ENCODE measurements around the gene HEYL. TPM values are rescaled to one million over a fixed set of nuclear protein-coding genes. Genes with fewer than 3 reads are reported as not detected.
"Not testable (repeated sequence)": the region's sequence is repeated elsewhere in the genome, so short reads cannot be mapped to it uniquely, and the experiment has no call there.

Gene HEYL
- polyA plus RNA-seq, 2 donors: 0.37 to 0.45 TPM

- not testable (repeated sequence) for H3K4me3 ChIP-seq (ENCODE audit: low read depth in 1 of 2, low read length in 2 of 2); H3K27me3 ChIP-seq (ENCODE audit: control insufficient read depth in 1 of 2, insufficient read depth in 2 of 2, low read length in 2 of 2); H3K9me3 ChIP-seq (ENCODE audit: control insufficient read depth in 2 of 2, insufficient read depth in 1 of 2, low read depth in 1 of 2, low read length in 1 of 2); H3K27ac ChIP-seq (ENCODE audit: low read depth in 2 of 2, low read length in 1 of 2); H3K36me3 ChIP-seq (ENCODE audit: control insufficient read depth in 2 of 2, insufficient read depth in 2 of 2, low read length in 1 of 2); H3K4me1 ChIP-seq (ENCODE audit: control insufficient read depth in 2 of 2, insufficient read depth in 2 of 2, low read length in 1 of 2)
- WGBS, 2 donors: 78 to 84% methylated on average over 3 of the region's 3 CpGs
Observed at GRCh38 chr1:39603677-39604076, 35.8 kb downstream of the HEYL start.

DNA sequence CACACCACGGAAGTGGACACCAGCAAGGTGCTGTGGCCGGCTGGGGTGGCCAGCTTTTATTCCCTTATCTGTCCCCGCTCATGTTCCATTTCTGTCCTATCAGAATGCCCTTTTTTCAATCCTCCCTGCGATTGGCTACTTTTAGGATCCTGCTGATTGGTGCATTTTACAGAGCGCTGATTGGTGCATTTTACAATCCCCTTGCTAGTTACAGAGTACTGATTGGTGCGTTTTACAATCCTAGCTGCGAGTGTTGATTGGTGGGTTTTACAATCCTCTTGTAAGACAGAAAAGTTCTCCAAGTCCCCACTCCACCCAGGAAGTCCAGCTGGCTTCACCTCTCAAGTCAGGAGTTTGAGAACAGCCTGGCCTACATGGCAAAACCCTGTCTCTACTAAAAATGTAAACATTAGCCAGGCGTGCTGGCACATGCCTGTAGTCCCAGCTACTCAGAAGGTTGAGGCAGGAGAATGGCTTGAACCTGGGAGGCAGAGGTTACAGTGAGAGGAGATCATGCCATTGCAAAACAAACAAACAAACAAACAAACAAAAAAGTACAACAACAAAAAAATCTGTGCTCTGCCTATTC, 37.7 kb downstream of the HEYL start:
- H3K27me3 ChIP-seq (ENCODE audit: control insufficient read depth in 1 of 2, insufficient read depth in 2 of 2, low read length in 2 of 2); H3K4me1 ChIP-seq (ENCODE audit: control insufficient read depth in 2 of 2, insufficient read depth in 2 of 2, low read length in 1 of 2); H3K4me3 ChIP-seq (ENCODE audit: low read depth in 1 of 2, low read length in 2 of 2); H3K27ac ChIP-seq (ENCODE audit: low read depth in 2 of 2, low read length in 1 of 2); H3K36me3 ChIP-seq (ENCODE audit: control insufficient read depth in 2 of 2, insufficient read depth in 2 of 2, low read length in 1 of 2); H3K9me3 ChIP-seq (ENCODE audit: control insufficient read depth in 2 of 2, insufficient read depth in 1 of 2, low read depth in 1 of 2, low read length in 1 of 2): not testable (repeated sequence)
- 91 to 92% methylated on average over 8 of the region's 8 CpGs for WGBS, 2 donors

DNA sequence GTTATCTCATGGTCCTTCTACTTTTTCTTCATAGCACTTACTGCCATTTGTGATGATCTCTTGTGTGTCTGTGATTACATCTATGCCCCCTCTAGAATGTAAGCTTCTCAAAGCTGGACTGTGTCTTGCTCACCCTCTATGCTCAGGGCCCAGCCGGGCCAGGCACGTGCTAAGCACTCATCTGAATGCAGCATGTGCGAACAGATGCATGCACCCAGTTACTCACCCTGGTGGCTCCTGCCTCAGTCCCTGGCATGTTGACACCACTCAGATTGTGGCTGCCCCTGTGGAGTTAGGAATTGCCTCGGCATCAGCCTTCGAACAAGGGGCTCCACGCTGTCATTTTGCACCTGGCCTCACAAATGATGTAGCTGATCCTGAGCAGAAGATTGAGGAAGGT, 43.3 kb downstream of the HEYL start:
- Histone ChIP-seq H3K36me3 (ENCODE audit: control insufficient read depth in 2 of 2, insufficient read depth in 2 of 2, low read length in 1 of 2) (no peaks in the 10 kb centered on the region), H3K4me3 (ENCODE audit: low read depth in 1 of 2, low read length in 2 of 2) (no peak overlapping the region), H3K9me3 (ENCODE audit: control insufficient read depth in 2 of 2, insufficient read depth in 1 of 2, low read depth in 1 of 2, low read length in 1 of 2) (no peaks in the 10 kb centered on the region), H3K4me1 (ENCODE audit: control insufficient read depth in 2 of 2, insufficient read depth in 2 of 2, low read length in 1 of 2) (no peaks in the 10 kb centered on the region), H3K27ac (ENCODE audit: low read depth in 2 of 2, low read length in 1 of 2) (no peak overlapping the region), H3K27me3 (ENCODE audit: control insufficient read depth in 1 of 2, insufficient read depth in 2 of 2, low read length in 2 of 2) (no peaks in the 10 kb centered on the region)
- 86% methylated on average over 6 of the region's 6 CpGs for WGBS, 2 donors

- Histone ChIP-seq H3K27me3 (ENCODE audit: control insufficient read depth in 1 of 2, insufficient read depth in 2 of 2, low read length in 2 of 2) (no peaks in the 10 kb centered on the region), H3K4me3 (ENCODE audit: low read depth in 1 of 2, low read length in 2 of 2) (no peak overlapping the region), H3K4me1 (ENCODE audit: control insufficient read depth in 2 of 2, insufficient read depth in 2 of 2, low read length in 1 of 2) (no peaks in the 10 kb centered on the region), H3K9me3 (ENCODE audit: control insufficient read depth in 2 of 2, insufficient read depth in 1 of 2, low read depth in 1 of 2, low read length in 1 of 2) (no peaks in the 10 kb centered on the region), H3K36me3 (ENCODE audit: control insufficient read depth in 2 of 2, insufficient read depth in 2 of 2, low read length in 1 of 2) (no peaks in the 10 kb centered on the region), H3K27ac (ENCODE audit: low read depth in 2 of 2, low read length in 1 of 2) (no peak overlapping the region)
- WGBS, 2 donors: 98 to 100% methylated on average over 4 of the region's 4 CpGs
Observed at GRCh38 chr1:39593386-39593785, 46.1 kb downstream of the HEYL start.

GRCh38 chr1:39592069-39592468, 47.4 kb downstream of the HEYL start:
- Histone ChIP-seq H3K36me3 (ENCODE audit: control insufficient read depth in 2 of 2, insufficient read depth in 2 of 2, low read length in 1 of 2) (no peaks in the 10 kb centered on the region), H3K9me3 (ENCODE audit: control insufficient read depth in 2 of 2, insufficient read depth in 1 of 2, low read depth in 1 of 2, low read length in 1 of 2) (no peaks in the 10 kb centered on the region), H3K4me1 (ENCODE audit: control insufficient read depth in 2 of 2, insufficient read depth in 2 of 2, low read length in 1 of 2) (no peaks in the 10 kb centered on the region), H3K4me3 (ENCODE audit: low read depth in 1 of 2, low read length in 2 of 2) (no peak overlapping the region), H3K27ac (ENCODE audit: low read depth in 2 of 2, low read length in 1 of 2) (no peak overlapping the region), H3K27me3 (ENCODE audit: control insufficient read depth in 1 of 2, insufficient read depth in 2 of 2, low read length in 2 of 2) (no peaks in the 10 kb centered on the region)
- WGBS, 2 donors: 70 to 73% methylated on average over 4 of the region's 4 CpGs

- Histone ChIP-seq H3K27ac (ENCODE audit: low read depth in 2 of 2, low read length in 1 of 2) (no peak overlapping the region), H3K27me3 (ENCODE audit: control insufficient read depth in 1 of 2, insufficient read depth in 2 of 2, low read length in 2 of 2) (no peaks in the 10 kb centered on the region), H3K36me3 (ENCODE audit: control insufficient read depth in 2 of 2, insufficient read depth in 2 of 2, low read length in 1 of 2) (no peaks in the 10 kb centered on the region), H3K9me3 (ENCODE audit: control insufficient read depth in 2 of 2, insufficient read depth in 1 of 2, low read depth in 1 of 2, low read length in 1 of 2) (no peaks in the 10 kb centered on the region), H3K4me3 (ENCODE audit: low read depth in 1 of 2, low read length in 2 of 2) (no peak overlapping the region), H3K4me1 (ENCODE audit: control insufficient read depth in 2 of 2, insufficient read depth in 2 of 2, low read length in 1 of 2) (no peaks in the 10 kb centered on the region)
- WGBS, 2 donors: 87 to 92% methylated on average over 7 of the region's 7 CpGs
Observed at GRCh38 chr1:39590546-39590945, 48.9 kb downstream of the HEYL start.

GRCh38 chr1:39585933-39586332, 53.5 kb downstream of the HEYL start:
- Histone ChIP-seq H3K4me1 (ENCODE audit: control insufficient read depth in 2 of 2, insufficient read depth in 2 of 2, low read length in 1 of 2) (no peaks in the 10 kb centered on the region), H3K27me3 (ENCODE audit: control insufficient read depth in 1 of 2, insufficient read depth in 2 of 2, low read length in 2 of 2) (no peaks in the 10 kb centered on the region), H3K4me3 (ENCODE audit: low read depth in 1 of 2, low read length in 2 of 2) (no peak overlapping the region), H3K36me3 (ENCODE audit: control insufficient read depth in 2 of 2, insufficient read depth in 2 of 2, low read length in 1 of 2) (no peaks in the 10 kb centered on the region), H3K27ac (ENCODE audit: low read depth in 2 of 2, low read length in 1 of 2) (no peak overlapping the region), H3K9me3 (ENCODE audit: control insufficient read depth in 2 of 2, insufficient read depth in 1 of 2, low read depth in 1 of 2, low read length in 1 of 2) (no peaks in the 10 kb centered on the region)
- 95 to 97% methylated on average over 7 of the region's 7 CpGs for WGBS, 2 donors

DNA sequence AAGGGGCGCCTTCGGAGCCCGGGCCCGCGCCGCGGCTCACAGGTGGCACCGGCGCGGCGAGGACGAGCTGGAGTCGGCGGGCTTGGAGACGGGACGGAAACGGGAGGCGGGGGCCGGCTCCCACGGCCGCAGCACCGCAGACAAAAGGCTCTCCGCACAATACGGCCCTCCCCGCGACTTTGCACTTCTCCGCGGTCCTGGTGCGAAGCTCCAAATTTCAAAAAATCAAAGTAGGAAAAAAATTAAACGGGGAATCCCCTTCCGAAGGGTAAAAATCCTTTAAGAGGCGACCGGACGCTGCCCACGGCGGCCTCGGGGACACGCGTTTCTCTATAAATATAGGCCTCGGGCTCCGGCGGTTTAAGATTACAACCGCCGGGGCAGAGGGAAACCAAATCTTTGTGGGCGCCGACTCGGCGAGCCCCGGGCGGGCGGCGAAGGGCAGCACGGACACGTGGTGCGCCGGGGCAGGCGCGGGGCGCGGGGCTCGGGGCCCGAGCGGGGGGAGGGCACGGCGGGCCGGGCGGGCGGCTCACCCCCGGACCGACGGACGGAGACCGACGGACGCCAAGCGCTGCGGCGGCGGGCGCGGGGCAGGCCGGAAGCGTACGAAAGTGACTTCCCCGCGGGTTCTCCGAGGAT, 63.3 kb downstream of the HEYL start:
- peaks cover 0 to 10% of the 10 kb centered on the region in 2 donors for H3K4me1 ChIP-seq (ENCODE audit: control insufficient read depth in 2 of 2, insufficient read depth in 2 of 2, low read length in 1 of 2)

DNA sequence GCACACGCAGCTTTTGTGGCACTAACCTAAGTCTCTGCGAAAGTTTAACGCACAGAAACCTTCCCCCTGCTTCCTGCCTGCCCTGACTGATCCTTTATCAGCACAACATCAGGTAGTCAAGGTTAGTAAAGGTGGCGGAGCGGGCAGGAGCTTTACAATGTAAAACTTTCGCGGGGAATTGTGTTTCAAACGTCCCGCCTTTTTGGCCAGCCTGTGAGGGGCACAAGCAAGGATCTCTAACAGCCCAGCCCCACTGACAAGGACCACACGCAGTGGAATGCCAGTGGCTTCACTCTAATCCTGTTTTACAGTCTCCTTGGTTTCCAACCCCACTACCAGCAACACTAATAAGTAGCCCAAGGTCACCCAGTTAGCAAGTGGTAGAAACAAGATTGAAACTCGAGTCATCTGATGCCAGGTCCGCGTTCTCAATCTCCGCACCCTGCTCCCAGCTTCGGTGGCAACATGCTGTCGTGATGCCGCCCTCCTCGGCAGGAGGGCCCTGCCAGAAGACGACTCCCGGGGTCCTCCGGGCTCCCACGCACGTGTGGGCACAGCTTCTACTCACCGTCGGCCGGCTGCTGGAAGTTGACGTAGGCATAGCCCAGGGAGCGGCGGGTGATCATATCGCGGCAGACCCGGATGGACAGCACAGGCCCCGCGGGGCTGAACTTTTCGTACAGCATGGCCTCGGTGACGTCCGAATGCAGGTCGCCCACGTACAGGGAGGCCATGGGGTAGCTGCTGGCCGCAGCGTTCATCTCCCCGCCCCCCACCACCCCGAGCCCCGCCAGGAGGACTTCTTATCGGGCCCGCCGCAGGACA, 64.0 kb downstream of the HEYL start:
- H3K9me3 ChIP-seq (ENCODE audit: control insufficient read depth in 2 of 2, insufficient read depth in 1 of 2, low read depth in 1 of 2, low read length in 1 of 2): no peaks in the 10 kb centered on the region
- peak overlapping the region; percentile 76 to 79 for H3K4me3 ChIP-seq (ENCODE audit: low read depth in 1 of 2, low read length in 2 of 2)
- 1 to 2% methylated on average over 42 to 48 of the region's 48 CpGs for WGBS, 2 donors
- no peaks in the 10 kb centered on the region for H3K27me3 ChIP-seq (ENCODE audit: control insufficient read depth in 1 of 2, insufficient read depth in 2 of 2, low read length in 2 of 2)
- peak overlapping the region; percentile 62 to 84 for H3K27ac ChIP-seq (ENCODE audit: low read depth in 2 of 2, low read length in 1 of 2)
- H3K4me1 ChIP-seq (ENCODE audit: control insufficient read depth in 2 of 2, insufficient read depth in 2 of 2, low read length in 1 of 2): peaks cover 0 to 10% of the 10 kb centered on the region in 2 donors
- peaks cover 7 to 11% of the 10 kb centered on the region in 2 donors for H3K36me3 ChIP-seq (ENCODE audit: control insufficient read depth in 2 of 2, insufficient read depth in 2 of 2, low read length in 1 of 2)

More for the DNA sequence above, 63.3 kb downstream of the HEYL start:
- Histone ChIP-seq H3K27ac (ENCODE audit: low read depth in 2 of 2, low read length in 1 of 2) (peak overlapping the region; percentile 62 to 84), H3K9me3 (ENCODE audit: control insufficient read depth in 2 of 2, insufficient read depth in 1 of 2, low read depth in 1 of 2, low read length in 1 of 2) (no peaks in the 10 kb centered on the region), H3K36me3 (ENCODE audit: control insufficient read depth in 2 of 2, insufficient read depth in 2 of 2, low read length in 1 of 2) (peaks cover 1 to 5% of the 10 kb centered on the region in 2 donors), H3K4me3 (ENCODE audit: low read depth in 1 of 2, low read length in 2 of 2) (peak overlapping the region; percentile 76 to 79), H3K27me3 (ENCODE audit: control insufficient read depth in 1 of 2, insufficient read depth in 2 of 2, low read length in 2 of 2) (no peaks in the 10 kb centered on the region)
- WGBS, 2 donors: 0 to 1% methylated on average over 73 to 87 of the region's 87 CpGs

All from esophagus (tissue), 2 donors.